HepG2 (cell line): ENCODE results near the gene NOS1AP. TPM values are rescaled to one million over a fixed set of nuclear protein-coding genes. Genes with fewer than 3 reads are reported as not detected.

Experiments used
- ADNP ChIP-seq: sonication (generic); formaldehyde crosslinking; IDR thresholded peaks from 2 replicates; pipeline ENCODE4 v1.4.0; 2020; ENCODE audit warnings: missing genetic modification reagents
- CENPT ChIP-seq: sonication (generic); formaldehyde crosslinking; IDR thresholded peaks from 2 replicates; pipeline ENCODE4 v1.8.0; 2022; ENCODE audit warnings: low read depth, mild to moderate bottlenecking, moderate library complexity, missing genetic modification reagents
- CHCHD3 ChIP-seq: sonication (generic); formaldehyde crosslinking; IDR thresholded peaks from 2 replicates; pipeline ENCODE4 v1.8.0; 2022; ENCODE audit warnings: mild to moderate bottlenecking, missing genetic modification reagents, moderate library complexity
- DNMT1 ChIP-seq: sonication (generic); formaldehyde crosslinking; IDR thresholded peaks from 2 replicates; pipeline ENCODE4 v1.5.1; 2020; ENCODE audit warnings: mild to moderate bottlenecking, missing genetic modification reagents
- FOXC1 ChIP-seq: sonication (generic); formaldehyde crosslinking; IDR thresholded peaks from 2 replicates; pipeline ENCODE4 v1.8.0; 2022; ENCODE audit warnings: mild to moderate bottlenecking, missing genetic modification reagents, borderline replicate concordance
- GPN1 ChIP-seq: sonication (generic); formaldehyde crosslinking; IDR thresholded peaks from 2 replicates; pipeline ENCODE4 v1.5.1; 2020; ENCODE audit warnings: missing genetic modification reagents, borderline replicate concordance
- GRHL1 ChIP-seq: sonication (generic); formaldehyde crosslinking; conservative IDR thresholded peaks from 2 replicates; pipeline ENCODE4 v1.8.0; 2022; ENCODE audit warnings: missing genetic modification reagents
- HMGA1 ChIP-seq: sonication (generic); formaldehyde crosslinking; conservative IDR thresholded peaks from 2 replicates; pipeline ENCODE4 v1.4.0; 2020; ENCODE audit warnings: missing genetic modification reagents
- JUND ChIP-seq: sonication (generic); formaldehyde crosslinking; IDR thresholded peaks from 2 replicates; pipeline ENCODE4 v1.8.0; 2022; ENCODE audit warnings: mild to moderate bottlenecking, missing genetic modification reagents
- LBX2 ChIP-seq: sonication (generic); formaldehyde crosslinking; IDR thresholded peaks from 2 replicates; pipeline ENCODE4 v1.5.0; 2020; ENCODE audit warnings: missing genetic modification reagents, mild to moderate bottlenecking, borderline replicate concordance
- PAWR ChIP-seq: sonication (generic); formaldehyde crosslinking; IDR thresholded peaks from 2 replicates; pipeline ENCODE4 v1.4.0; 2020; ENCODE audit warnings: missing genetic modification reagents, mild to moderate bottlenecking, borderline replicate concordance
- SMAD3 ChIP-seq: sonication (generic); formaldehyde crosslinking; IDR thresholded peaks from 2 replicates; pipeline ENCODE4 v1.4.0; 2020; ENCODE audit warnings: missing genetic modification reagents
- SNAPC5 ChIP-seq: sonication (generic); formaldehyde crosslinking; IDR thresholded peaks from 2 replicates; pipeline ENCODE4 v1.8.1; 2023; ENCODE audit warnings: mild to moderate bottlenecking, missing genetic modification reagents, borderline replicate concordance
- TGIF2 ChIP-seq: IDR thresholded peaks from 2 replicates; pipeline ENCODE4 v1.6.1; 2016; ENCODE audit warnings: control low read depth, missing compliant biosample characterization
- ZFP36 ChIP-seq: fragments of 150-350 bp; IDR thresholded peaks from 2 replicates; pipeline ENCODE4 v1.6.1; 2018; ENCODE audit warnings: borderline replicate concordance, low read length, low read depth; ENCODE audit not compliant: partially characterized antibody
- ZNF207 ChIP-seq: fragments of 450-650 bp; IDR thresholded peaks from 2 replicates; pipeline ENCODE4 v1.6.1; 2016; ENCODE audit warnings: antibody characterized with exemption, borderline replicate concordance
- ZNF256 ChIP-seq: sonication (generic); formaldehyde crosslinking; conservative IDR thresholded peaks from 2 replicates; pipeline ENCODE4 v1.4.0; 2020; ENCODE audit warnings: missing genetic modification reagents
- ZNF383 ChIP-seq: sonication (generic); formaldehyde crosslinking; IDR thresholded peaks from 2 replicates; pipeline ENCODE4 v1.4.0; 2020; ENCODE audit warnings: missing genetic modification reagents, mild to moderate bottlenecking, borderline replicate concordance
- ZNF788 ChIP-seq: sonication (generic); formaldehyde crosslinking; IDR thresholded peaks from 2 replicates; pipeline ENCODE4 v1.5.0; 2020; ENCODE audit warnings: mild to moderate bottlenecking, missing genetic modification reagents, borderline replicate concordance
- ZNF790 ChIP-seq: sonication (generic); formaldehyde crosslinking; IDR thresholded peaks from 2 replicates; pipeline ENCODE4 v1.8.0; 2022; ENCODE audit warnings: missing genetic modification reagents, mild to moderate bottlenecking, borderline replicate concordance
- ZNF800 ChIP-seq: sonication (generic); formaldehyde crosslinking; IDR thresholded peaks from 2 replicates; pipeline ENCODE4 v1.4.0; 2020; ENCODE audit warnings: missing genetic modification reagents
- polyA plus RNA-seq, 8 experiments: library from polyadenylated mRNA; depleted of rRNA in 3 of 8; stranded (reverse) in 7 of 8; unstranded in 1 of 8; fragments of >200 nt; fragmentation: Illumina TruSeq in 4 of 8; extraction: Trizol in 4 of 8; gene quantifications; 2 replicates each; pipeline versions ENCODE4 v1.2.1 to v1.2.3, GENCODE V29; 2011 to 2016; ENCODE audit warnings: low read depth in 4 of 8, missing spikeins in 1 of 8, mixed read lengths in 1 of 8; ENCODE audit not compliant: insufficient read depth in 1 of 8
- total RNA-seq, 5 experiments: library from RNA; depleted of rRNA; stranded (reverse); fragments of >200 nt; fragmentation: Illumina TruSeq; extraction: Trizol; gene quantifications; 2 replicates each; pipeline ENCODE4 v1.2.3, GENCODE V29; 2016; ENCODE audit warnings: low read depth in 1 of 5
- TF ChIP-seq, protein P1 (sequence below): sonication (generic); formaldehyde crosslinking; IDR thresholded peaks from 2 replicates; pipeline ENCODE4 v1.4.0; 2020; ENCODE audit warnings: missing genetic modification reagents
- TF ChIP-seq, protein P2 (sequence below): sonication (generic); formaldehyde crosslinking; IDR thresholded peaks from 2 replicates; pipeline ENCODE4 v1.4.0; 2020; ENCODE audit warnings: missing genetic modification reagents

The NOS1AP gene
- total and polyA plus RNA-seq, 2 of the 13 experiments (the other 11 are each of a cell fraction or from before 2014, with no cell fraction given), result 2.0 to 3.3 TPM

DNA sequence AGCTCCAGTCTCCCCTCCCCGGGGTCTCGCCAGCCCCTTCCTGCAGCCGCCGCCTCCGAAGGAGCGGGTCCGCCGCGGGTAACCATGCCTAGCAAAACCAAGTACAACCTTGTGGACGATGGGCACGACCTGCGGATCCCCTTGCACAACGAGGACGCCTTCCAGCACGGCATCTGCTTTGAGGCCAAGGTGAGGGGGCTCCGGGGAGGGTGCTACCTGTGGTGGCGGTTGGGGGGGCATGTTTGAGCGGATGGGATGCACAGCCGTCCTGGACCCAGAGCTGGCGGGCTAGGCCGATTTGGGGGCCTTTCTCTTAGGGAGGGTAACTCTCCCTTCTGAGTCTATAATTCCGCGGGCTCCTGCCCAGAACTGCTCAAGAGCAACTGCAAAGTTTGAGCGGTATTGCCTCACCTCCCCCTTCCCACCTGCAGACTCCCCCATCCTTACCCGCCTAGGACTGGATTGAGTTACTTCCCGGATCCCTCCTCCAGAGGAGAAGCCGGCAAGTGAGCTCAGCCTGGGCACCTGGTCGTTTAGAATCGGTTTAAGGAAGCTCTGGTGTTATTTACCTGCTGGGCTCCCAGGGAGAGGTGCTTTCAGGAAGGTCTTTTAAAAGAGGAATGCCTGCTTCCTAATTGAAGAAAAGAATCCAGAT lies 730 bp downstream of the NOS1AP start (continued):
- TF ChIP-seq ZNF800 (no peak), LBX2 (no peak), ZNF790 (CRISPR knock-in tag) (no peak), CENPT (CRISPR knock-in tag) (no peak), SMAD3 (CRISPR knock-in tag) (no peak), PAWR (CRISPR knock-in tag) (no peak), TGIF2 (CRISPR knock-in tag) (0 out of 2 replicates have a peak, but pooled peaks have one; percentile 40), ZNF207 (no peak), GPN1 (CRISPR knock-in tag) (no peak), CHCHD3 (CRISPR knock-in tag) (no peak), ADNP (CRISPR knock-in tag) (no peak), ZNF256 (CRISPR knock-in tag) (no peak), ZNF383 (CRISPR knock-in tag) (no peak), JUND (CRISPR knock-in tag) (no peak), ZNF788 (0 out of 2 replicates have a peak, but pooled peaks have one; percentile 11), FOXC1 (CRISPR knock-in tag) (no peak), GRHL1 (CRISPR knock-in tag) (no peak), HMGA1 (CRISPR knock-in tag) (no peak), SNAPC5 (no peak), DNMT1 (CRISPR knock-in tag) (no peak), ZFP36 (no peak)
- TF ChIP-seq, protein P1, sequence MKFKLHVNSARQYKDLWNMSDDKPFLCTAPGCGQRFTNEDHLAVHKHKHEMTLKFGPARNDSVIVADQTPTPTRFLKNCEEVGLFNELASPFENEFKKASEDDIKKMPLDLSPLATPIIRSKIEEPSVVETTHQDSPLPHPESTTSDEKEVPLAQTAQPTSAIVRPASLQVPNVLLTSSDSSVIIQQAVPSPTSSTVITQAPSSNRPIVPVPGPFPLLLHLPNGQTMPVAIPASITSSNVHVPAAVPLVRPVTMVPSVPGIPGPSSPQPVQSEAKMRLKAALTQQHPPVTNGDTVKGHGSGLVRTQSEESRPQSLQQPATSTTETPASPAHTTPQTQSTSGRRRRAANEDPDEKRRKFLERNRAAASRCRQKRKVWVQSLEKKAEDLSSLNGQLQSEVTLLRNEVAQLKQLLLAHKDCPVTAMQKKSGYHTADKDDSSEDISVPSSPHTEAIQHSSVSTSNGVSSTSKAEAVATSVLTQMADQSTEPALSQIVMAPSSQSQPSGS (CRISPR knock-in tag), result no peak
- TF ChIP-seq, protein P2, sequence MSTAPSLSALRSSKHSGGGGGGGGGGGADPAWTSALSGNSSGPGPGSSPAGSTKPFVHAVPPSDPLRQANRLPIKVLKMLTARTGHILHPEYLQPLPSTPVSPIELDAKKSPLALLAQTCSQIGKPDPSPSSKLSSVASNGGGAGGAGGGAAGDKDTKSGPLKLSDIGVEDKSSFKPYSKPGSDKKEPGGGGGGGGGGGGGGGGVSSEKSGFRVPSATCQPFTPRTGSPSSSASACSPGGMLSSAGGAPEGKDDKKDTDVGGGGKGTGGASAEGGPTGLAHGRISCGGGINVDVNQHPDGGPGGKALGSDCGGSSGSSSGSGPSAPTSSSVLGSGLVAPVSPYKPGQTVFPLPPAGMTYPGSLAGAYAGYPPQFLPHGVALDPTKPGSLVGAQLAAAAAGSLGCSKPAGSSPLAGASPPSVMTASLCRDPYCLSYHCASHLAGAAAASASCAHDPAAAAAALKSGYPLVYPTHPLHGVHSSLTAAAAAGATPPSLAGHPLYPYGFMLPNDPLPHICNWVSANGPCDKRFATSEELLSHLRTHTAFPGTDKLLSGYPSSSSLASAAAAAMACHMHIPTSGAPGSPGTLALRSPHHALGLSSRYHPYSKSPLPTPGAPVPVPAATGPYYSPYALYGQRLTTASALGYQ (CRISPR knock-in tag), result no peak
